GM18505 (cell line): ENCODE measurements around the gene ATP8B4.

Source experiments
- ATAC-seq: cut with Tn5 transposase; IDR thresholded peaks from one replicate; pipeline ENCODE4 v1.9.1; 2021; ENCODE audit not compliant: unreplicated experiment
- POLR2A ChIP-seq: IDR thresholded peaks from 4 replicates; pipeline ENCODE4 v1.6.1; 2011; ENCODE audit warnings: borderline replicate concordance; ENCODE audit not compliant: insufficient read depth, insufficient read length; ENCODE audit errors: extremely low read depth

The ATP8B4 gene

GRCh38 chr15:49901996-49902684, 216.9 kb downstream of the ATP8B4 start:
- ATAC-seq: no peak

GRCh38 chr15:49901321-49901720, 217.7 kb downstream of the ATP8B4 start:
- no peak for TF ChIP-seq POLR2A
- no peak for ATAC-seq

More at GRCh38 chr15:49901996-49902684, 216.9 kb downstream of the ATP8B4 start:
- TF ChIP-seq POLR2A: no peak

DNA sequence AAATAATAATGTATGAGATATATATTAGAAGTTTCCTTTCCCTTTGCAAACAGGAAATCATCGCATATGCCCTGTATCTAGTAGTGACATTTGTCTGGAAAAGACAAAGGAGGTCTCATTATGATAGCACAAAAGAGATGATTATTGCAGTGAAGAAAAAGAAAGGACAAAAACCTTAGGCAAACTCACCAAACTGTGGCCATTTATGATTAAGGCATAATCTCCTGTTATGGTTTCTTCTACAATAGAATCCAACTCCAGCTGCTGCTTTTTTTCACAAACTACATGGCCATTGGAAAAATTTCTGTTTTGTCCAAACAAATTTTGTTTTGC, 218.2 kb downstream of the ATP8B4 start:
- ATAC-seq: no peak
- TF ChIP-seq POLR2A: no peak

GRCh38 chr15:49900006-49900902, 218.8 kb downstream of the ATP8B4 start:
- no peak for ATAC-seq
- no peak for TF ChIP-seq POLR2A

DNA sequence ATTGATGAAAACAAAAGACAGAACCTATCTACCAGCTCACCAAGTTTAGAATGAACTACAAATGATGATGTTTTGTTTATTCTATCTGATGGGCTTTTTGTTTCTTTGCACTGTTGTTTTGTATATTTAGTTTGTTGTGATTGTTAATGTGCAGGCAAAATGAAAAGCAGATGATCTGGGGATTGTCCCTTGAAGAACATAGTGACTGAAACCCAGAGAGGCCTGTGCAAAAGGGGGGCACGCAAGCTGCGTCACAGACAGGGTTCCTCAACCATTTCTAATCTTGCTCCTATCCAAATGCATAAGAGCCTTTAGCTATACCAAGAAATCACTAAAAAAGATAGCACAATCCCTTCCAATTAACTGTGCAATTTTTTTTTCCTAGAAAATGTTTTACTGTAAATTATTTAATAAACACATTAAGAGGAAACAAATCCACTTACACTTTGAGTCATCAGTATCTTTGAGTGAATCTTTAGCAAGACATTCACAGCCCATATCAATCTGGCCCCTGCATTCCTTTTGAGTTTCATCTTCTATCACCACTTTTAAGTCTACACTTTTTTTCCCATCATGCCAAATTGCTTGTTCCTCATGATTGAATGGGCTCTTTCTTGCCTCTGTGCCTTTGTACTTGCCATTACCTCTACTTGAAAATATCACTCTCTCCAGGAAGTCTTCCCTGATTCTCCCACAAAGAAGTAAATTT, 220.3 kb downstream of the ATP8B4 start:
- ATAC-seq: no peak
- no peak for TF ChIP-seq POLR2A

GRCh38 chr15:49898097-49898496, 220.9 kb downstream of the ATP8B4 start:
- TF ChIP-seq POLR2A: no peak
- ATAC-seq: no peak

GRCh38 chr15:49895347-49896223, 223.4 kb downstream of the ATP8B4 start:
- ATAC-seq: no peak
- no peak for TF ChIP-seq POLR2A

DNA sequence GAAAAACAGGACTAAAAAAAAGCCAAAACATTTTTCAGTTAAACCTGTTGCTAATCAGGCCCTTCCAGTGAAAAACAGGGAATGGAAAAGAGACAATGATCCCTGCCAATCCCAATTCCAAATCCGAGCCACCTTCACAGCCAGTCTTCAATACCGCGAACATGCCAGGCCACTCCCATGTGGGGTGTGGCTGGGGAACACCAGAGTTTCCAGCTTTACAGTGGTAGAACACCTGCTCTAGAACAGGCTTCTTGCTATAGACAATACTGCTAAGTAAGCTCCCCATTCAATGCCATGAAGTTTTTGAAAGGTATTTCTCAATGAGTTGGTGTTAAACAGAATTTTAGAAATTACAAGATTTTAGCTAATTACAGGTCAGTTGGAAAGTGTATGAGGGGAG, 228.3 kb downstream of the ATP8B4 start:
- no peak for TF ChIP-seq POLR2A
- ATAC-seq: no peak

GRCh38 chr15:49889536-49889935, 229.5 kb downstream of the ATP8B4 start:
- no peak for TF ChIP-seq POLR2A
- ATAC-seq: no peak

DNA sequence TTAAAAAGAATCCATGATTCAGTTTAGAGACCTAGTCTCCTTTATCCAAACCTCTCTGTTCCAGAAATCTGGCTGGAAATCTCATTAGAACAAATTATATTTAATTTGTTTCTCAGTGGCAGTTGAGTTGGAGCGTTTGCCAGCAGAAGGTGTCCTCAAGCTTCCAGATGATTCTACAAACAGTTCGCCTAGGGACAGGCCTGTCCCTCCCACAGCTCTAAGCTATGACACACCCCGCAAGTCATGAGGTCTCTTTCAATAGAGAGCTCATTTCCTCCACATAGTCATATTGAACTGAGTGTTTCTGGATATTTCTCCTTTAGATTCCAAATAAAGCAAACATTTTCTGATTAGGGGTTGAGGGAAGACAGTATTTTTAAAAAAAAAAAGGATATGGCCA, 230.3 kb downstream of the ATP8B4 start:
- no peak for ATAC-seq
- no peak for TF ChIP-seq POLR2A

GRCh38 chr15:49888323-49888693, 230.7 kb downstream of the ATP8B4 start:
- no peak for ATAC-seq
- TF ChIP-seq POLR2A: no peak

GRCh38 chr15:49887659-49888322, 231.2 kb downstream of the ATP8B4 start:
- no peak for ATAC-seq
- TF ChIP-seq POLR2A: no peak
